GM18499 (cell line): Measurements from ENCODE around the gene PPP2R2C.

Experiments used
- ATAC-seq: cut with Tn5 transposase; IDR thresholded peaks from one replicate; pipeline ENCODE4 v1.9.1; 2021; ENCODE audit warnings: moderate number of reproducible peaks; ENCODE audit not compliant: insufficient read depth, unreplicated experiment

PPP2R2C gene

GRCh38 chr4:6279582-6280289 is 192.7 kb downstream of the PPP2R2C start:
- no peak for ATAC-seq

- ATAC-seq = peak; percentile 83
These were observed 193.6 kb downstream of the PPP2R2C start for GRCh38 chr4:6278801-6279197.

GRCh38 chr4:6277935-6278800 is 194.2 kb downstream of the PPP2R2C start:
- ATAC-seq = no peak

GRCh38 chr4:6277139-6277802 is 195.1 kb downstream of the PPP2R2C start:
- no peak for ATAC-seq

GRCh38 chr4:6275898-6276806 is 196.3 kb downstream of the PPP2R2C start:
- ATAC-seq = no peak

- no peak for ATAC-seq
These were observed 197.1 kb downstream of the PPP2R2C start for GRCh38 chr4:6275351-6275750.

GRCh38 chr4:6273661-6273990 is 198.8 kb downstream of the PPP2R2C start:
- ATAC-seq = no peak

GRCh38 chr4:6272863-6273660 is 199.4 kb downstream of the PPP2R2C start:
- ATAC-seq = no peak

GRCh38 chr4:6271701-6272465 is 200.5 kb downstream of the PPP2R2C start:
- ATAC-seq = no peak

GRCh38 chr4:6271206-6271605 is 201.2 kb downstream of the PPP2R2C start:
- no peak for ATAC-seq

- ATAC-seq = no peak
These were observed 201.7 kb downstream of the PPP2R2C start for GRCh38 chr4:6270636-6271121.
